H7 (cell line): ENCODE results near the gene FCRL6. TPM values are rescaled to one million over a fixed set of nuclear protein-coding genes. Genes with fewer than 3 reads are reported as not detected.

ENCODE experiments used
- DNase-seq: peaks from one replicate; pipeline ENCODE4 v3.0.0; 2012
- H3K27me3 ChIP-seq: 2 replicates; pipeline ENCODE4 v1.6.0; 2011; ENCODE audit warnings: mild to moderate bottlenecking, low read length; ENCODE audit not compliant: control insufficient read depth, insufficient read depth
- H3K36me3 ChIP-seq: replicated peaks from 2 replicates; pipeline ENCODE4 v1.5.1; 2011; ENCODE audit warnings: low read length; ENCODE audit not compliant: control insufficient read depth, insufficient read depth
- H3K4me3 ChIP-seq: 2 replicates; pipeline ENCODE4 v1.5.1; 2011; ENCODE audit warnings: low read depth, mild to moderate bottlenecking, control low read depth, low read length, moderate library complexity; ENCODE audit not compliant: insufficient read depth
- total RNA-seq: library from RNA; depleted of rRNA; stranded (reverse); fragments of >200 nt; shearing (Covaris generic); gene quantifications from 2 replicates; pipeline ENCODE4 v1.2.3, GENCODE V29; 2014

The FCRL6 gene
- total RNA-seq, 1 experiment from 2014 or later: not detected

DNA sequence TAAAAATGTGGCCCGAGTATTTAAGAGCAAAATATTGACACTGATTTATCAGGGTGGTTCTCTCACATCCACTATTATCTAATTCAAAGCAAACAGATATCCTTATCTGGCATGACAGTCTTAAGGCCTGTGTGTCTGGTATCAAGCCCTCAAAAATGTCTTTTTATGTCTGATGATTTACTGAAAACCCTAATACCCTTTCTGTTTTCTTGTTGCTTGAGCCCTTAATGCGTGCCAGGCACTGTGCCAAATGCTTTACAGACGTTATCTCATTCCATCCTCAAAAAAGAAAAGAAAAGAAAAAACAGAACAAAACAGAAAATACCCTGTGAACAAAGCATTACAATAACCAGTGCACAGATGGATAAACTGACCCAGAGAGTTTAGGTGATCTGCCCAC lies 15.7 kb upstream of the FCRL6 start:
- Histone ChIP-seq H3K27me3 (no peaks in the 10 kb centered on the region), H3K4me3 (no peak overlapping the region), H3K36me3 (no peaks in the 10 kb centered on the region)
- no peak for DNase-seq

DNA sequence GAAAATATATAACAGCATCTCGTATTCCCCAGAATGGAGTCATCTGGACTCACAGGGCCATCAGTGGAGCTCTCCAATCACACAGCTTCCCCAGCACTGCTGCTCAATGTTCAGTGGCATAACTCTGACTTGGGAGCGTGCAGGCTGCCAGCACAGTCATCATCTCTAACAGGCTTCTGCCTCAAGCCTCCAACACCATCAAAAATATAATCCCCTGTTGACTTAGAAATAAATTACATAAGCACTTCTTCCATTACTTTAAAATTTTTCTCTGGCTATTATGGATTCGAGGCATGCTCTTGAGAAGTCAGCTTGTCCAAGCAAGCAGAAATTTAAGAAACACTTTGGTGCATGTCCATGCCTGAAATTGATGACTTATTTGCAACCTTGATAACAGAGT lies 15.2 kb upstream of the FCRL6 start:
- Histone ChIP-seq H3K36me3 (no peaks in the 10 kb centered on the region), H3K27me3 (no peaks in the 10 kb centered on the region), H3K4me3 (no peak overlapping the region)
- DNase-seq: no peak

DNA sequence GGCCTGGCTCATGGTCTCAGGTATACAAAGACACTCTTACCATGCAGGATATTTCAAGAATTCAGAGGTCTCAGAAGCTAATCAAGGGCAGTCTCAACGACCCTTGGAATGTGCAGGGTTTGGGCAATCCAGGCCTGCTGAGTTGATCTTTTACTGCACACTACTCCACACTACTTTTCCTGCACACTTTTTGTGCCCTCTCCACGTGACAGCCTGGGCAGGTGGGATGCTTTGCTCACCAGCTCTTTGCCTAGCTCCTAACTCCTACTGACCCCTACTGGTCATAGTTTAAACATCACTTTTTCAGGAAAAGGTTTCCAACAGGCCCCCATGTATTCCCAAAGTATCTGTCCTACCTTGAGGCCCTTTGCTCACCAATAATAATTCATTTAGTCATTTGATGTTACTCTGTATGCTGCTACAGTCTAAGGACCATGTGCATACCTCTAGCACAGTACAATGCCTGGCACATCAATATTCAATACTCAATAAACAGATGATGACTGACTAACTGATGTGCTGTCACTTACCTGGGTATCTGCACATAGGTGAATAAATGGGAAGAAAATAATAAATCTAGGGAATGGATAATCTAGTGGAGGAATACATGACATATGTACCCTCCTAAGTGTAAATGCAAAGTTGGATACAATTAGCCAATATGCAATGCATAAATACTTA lies 11.8 kb upstream of the FCRL6 start:
- no peaks in the 10 kb centered on the region for H3K36me3 ChIP-seq
- DNase-seq: peak; percentile 63
- H3K27me3 ChIP-seq: peaks cover 1% of the 10 kb centered on the region; the same call in 1 of the 2 replicates
- no peak overlapping the region for H3K4me3 ChIP-seq

DNA sequence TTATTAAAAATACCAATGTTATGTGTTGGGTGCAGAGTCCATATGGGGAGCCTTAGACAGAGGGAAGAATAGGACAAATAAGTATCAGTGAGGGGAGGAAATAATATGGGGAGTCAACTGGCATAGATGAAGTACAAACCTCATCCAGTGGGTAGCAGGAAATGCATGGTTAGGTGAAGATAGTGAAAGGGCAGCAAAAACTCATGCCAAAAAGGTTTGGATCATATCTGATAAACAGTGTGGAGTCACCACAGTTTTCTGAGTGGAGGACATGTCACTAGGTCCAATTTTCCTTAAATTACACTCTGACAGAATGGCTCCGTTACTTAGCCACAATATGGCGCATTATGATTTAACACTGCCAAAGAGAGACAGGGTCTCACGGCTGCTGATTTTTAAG lies 11.1 kb upstream of the FCRL6 start:
- Histone ChIP-seq H3K36me3 (no peaks in the 10 kb centered on the region), H3K27me3 (peaks cover 1% of the 10 kb centered on the region; the same call in 1 of the 2 replicates), H3K4me3 (no peak overlapping the region)
- no peak for DNase-seq

DNA sequence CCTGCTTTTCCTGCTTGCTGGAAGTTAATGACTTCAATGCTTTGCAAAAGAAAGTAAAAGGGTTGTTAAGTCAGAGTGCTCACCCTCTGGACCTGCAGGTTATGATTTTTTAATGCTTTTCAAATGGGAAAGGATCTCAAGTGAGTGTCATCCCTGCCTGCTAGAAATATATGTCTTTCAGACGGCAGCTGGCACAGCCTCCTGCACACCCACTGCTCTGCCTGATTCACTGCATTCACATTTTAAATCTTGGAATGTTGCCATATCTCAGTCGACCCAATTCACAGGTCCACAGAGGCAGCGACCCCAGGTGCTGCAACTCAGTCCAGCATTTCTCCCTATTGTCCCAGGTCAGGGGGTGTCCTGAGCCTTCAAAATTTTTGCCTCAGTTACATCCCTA lies 10.7 kb upstream of the FCRL6 start:
- DNase-seq: no peak
- H3K27me3 ChIP-seq: peaks cover 1% of the 10 kb centered on the region; the same call in 1 of the 2 replicates
- no peak overlapping the region for H3K4me3 ChIP-seq
- H3K36me3 ChIP-seq: no peaks in the 10 kb centered on the region

DNA sequence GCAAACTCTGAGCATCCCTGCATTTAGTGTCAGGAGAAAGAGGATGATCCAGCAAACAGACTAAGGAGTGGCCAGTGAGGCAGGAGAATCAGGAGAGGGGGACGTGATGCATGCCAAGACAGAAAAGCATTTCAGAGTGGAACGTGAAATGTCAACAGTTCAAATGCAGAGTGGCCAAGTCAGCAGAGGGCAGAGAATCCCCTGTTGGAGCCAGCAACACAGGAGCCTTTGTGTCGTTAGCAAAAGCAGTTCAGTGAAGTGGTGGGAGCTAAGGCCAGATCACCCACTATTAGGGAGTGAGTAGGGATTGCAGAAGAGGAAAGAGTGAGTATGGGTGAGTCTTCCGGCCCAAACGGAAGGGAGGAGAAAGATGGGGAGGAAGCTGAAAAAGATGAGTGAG lies 6.6 kb upstream of the FCRL6 start:
- Histone ChIP-seq H3K36me3 (no peaks in the 10 kb centered on the region), H3K27me3 (peaks cover 1% of the 10 kb centered on the region; the same call in 1 of the 2 replicates), H3K4me3 (no peak overlapping the region)
- DNase-seq: no peak

DNA sequence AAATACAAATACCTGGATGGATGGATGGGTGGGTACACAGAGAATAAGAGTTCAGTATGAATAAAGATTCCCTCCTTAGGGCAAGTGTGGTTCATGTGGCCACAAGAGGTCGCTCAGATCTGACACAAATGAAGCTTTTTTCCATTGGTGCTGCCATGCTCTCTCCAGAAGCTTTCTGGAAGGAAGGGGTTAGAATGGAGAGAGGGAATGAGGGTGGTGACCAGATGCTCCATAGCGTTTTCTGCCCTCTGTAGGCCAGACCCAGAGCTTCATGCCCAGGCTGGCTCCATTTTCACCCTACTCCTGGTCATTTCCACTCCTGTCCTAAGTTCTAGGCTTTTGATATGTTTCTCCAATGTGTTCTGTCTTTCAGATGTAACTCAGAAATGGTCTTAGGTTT lies 3.3 kb upstream of the FCRL6 start:
- peak; percentile 85 for DNase-seq
- Histone ChIP-seq H3K36me3 (no peaks in the 10 kb centered on the region), H3K4me3 (no peak overlapping the region), H3K27me3 (0 out of 2 replicates have a peak, but pooled peaks cover 1% of the 10 kb centered on the region)

DNA sequence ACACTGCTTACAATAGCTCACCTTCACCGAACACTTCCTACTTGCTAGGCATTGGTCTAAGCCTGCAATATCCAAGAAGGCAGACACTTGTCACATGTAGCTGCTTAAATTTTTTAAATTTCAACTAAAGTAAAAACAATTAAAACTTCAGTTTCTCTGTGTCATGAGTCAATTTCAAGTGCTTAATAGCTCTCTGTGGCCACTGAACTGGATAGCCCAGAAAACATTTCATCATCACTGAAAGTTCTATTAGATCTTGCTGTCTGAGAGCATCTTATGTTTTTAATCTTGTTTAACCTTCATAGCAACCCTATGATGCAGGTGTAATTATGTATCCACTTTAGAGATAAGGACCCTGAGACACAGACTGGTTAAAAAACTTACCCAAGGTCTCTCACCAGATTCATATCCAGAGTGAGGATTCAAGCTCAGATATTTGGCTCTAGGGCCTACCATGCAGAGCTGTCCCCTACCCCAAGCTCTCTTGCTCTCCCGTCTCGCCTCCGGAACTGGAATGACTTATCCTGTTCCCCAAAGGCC lies 2.6 kb upstream of the FCRL6 start:
- H3K4me3 ChIP-seq: no peak overlapping the region
- no peaks in the 10 kb centered on the region for H3K36me3 ChIP-seq
- H3K27me3 ChIP-seq: 0 out of 2 replicates have a peak, but pooled peaks cover 1% of the 10 kb centered on the region
- no peak for DNase-seq

DNA sequence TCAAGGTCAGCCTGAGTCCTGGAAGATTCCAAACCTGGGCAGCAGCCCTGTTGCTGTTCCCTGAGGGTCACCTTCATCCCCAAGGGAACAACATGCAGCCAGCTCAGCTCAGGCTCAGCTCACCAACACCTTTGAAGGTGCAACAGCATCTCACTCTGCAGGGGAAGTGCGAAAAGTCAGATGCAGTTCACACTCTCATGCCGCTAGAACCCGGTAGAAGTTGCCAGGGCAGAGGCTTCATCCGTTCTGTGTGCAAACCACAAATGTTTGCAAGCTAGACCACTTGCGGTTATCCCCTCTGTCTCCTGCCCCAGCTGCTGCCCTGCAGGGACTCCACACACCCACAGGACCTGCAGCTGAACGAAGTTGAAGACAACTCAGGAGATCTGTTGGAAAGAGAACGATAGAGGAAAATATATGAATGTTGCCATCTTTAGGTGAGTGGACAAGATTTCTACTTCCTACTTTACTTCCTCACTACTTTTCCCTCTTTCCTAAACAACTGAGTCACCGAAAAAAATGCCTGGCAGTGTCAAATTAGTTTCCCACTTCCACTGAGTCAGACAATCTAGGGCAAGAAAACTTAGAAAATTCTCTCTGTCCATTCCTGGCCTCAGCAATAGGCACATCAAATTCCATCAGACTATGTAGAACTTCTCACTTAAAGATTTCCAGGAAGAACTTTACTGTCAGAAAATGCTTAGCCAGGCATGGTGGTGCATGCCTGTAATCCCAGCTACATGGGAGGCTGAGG lies 1.8 kb upstream of the FCRL6 start:
- no peak for DNase-seq
- H3K36me3 ChIP-seq: no peaks in the 10 kb centered on the region
- no peak overlapping the region for H3K4me3 ChIP-seq
- no peaks in the 10 kb centered on the region for H3K27me3 ChIP-seq

DNA sequence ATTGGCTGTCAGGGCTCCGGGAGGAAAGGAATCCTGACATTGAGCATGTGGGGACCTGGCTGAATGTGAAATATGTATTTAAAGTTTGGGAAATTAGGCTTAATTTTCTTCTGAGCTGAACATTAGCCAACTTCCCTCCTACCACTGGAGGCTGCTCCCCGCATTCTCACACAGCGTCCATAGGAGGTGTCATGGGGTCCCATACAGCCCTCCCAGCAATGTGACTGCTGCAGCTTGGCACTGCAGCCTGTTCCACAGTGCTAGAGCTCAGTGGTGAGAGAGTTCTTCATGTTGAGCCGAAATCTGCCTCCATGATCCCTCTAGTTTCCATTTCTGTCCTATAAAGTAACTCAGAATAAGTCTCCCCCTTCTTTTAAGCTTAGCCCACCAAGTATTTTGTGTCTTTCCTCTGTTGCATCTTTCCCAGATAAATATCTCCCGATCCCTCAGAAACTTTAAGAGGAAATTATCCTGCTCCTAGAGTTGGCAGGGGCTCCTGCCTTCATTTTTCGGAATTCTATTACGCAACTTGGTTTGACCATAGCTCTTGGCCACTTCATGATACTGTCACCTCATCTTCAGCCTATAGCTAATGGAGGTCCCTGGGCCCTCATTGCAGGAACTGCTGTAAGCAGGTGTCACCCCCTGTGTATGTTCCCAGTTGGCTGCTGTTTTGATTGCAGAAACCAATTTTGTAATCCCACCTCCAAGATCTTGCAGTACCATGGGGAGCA lies 2.0 kb downstream of the FCRL6 start:
- Histone ChIP-seq H3K27me3 (no peaks in the 10 kb centered on the region), H3K36me3 (no peaks in the 10 kb centered on the region), H3K4me3 (no peak overlapping the region)
- peak; percentile 66 for DNase-seq

DNA sequence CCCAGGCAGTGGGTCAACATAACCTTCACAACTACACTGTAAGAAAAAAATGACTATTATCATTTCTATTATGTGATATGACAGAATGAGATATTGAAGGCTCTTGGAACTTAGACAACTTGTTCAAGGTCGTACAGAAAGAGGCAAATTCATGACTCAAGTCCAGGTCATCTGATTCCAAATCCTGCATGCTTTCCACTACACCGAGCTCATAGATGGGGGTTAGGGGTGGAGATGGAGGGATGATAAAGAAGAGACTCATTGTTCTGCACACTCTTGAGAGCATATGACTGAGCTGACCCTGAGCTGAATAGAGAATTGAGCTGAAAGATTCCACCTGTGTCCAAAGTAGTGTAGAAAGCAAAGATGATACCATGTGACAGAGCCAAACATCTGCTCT lies 2.8 kb downstream of the FCRL6 start:
- no peak overlapping the region for H3K4me3 ChIP-seq
- no peaks in the 10 kb centered on the region for H3K36me3 ChIP-seq
- no peak for DNase-seq
- H3K27me3 ChIP-seq: no peaks in the 10 kb centered on the region

DNA sequence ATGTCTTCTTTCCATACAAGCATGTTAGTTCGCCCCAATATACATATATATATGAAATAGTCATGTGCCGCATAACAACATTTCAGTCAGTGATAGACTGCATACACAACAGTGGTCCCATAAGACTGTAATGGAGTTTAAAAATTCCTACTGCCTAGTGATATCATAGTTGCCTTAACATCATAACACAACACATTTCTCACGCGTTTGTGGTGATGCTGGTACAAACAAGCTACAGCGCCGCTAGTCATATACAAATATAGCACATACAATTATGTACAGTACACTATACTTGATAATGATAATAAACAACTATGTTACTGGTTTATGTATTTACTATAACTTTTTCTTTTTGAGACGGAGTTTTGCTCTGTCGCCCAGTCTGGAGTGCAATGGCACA lies 13.8 kb downstream of the FCRL6 start:
- no peak for DNase-seq

DNA sequence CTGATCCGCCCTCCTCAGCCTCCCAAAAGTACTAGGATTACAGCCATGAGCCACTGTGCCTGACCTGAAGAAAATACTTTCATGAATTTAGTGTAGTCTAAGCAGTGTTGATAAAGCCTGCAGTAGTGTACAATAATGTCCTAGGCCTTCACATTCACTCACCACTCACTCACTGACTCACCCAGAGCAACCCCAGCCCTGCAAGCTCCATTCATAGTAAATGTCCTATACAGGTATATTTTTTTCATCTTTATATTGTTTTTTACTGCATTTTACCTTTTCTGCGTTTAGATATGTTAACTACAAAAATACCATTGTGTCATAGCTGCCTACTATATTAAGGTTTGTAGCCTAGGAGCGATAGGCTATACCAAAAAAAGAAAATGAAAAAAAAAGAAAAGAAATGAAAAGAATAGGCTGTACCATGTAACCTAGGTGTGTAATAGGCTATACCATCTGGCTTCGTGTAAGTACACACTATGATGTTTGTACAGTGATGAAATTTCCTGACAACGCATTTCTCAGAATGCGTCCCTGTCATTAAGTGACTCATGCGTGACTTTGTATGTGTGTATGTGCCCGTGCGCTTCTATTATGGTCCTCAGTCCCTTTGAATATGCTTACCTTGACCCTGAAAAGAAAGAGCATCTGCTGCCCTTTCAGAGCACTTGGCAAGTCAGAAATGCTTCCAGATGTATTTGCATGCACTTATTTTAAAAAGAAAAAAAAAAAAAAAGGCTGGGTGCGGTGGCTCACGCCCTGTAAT lies 15.3 kb downstream of the FCRL6 start:
- Histone ChIP-seq H3K36me3 (no peaks in the 10 kb centered on the region), H3K27me3 (peaks cover 5% of the 10 kb centered on the region; the same call in 1 of the 2 replicates), H3K4me3 (no peak overlapping the region)

More for the DNA sequence above, 13.8 kb downstream of the FCRL6 start:
- Histone ChIP-seq H3K36me3 (no peaks in the 10 kb centered on the region), H3K4me3 (no peak overlapping the region), H3K27me3 (peaks cover 4% of the 10 kb centered on the region; the same call in 1 of the 2 replicates)

More for the DNA sequence above, 15.3 kb downstream of the FCRL6 start:
- no peak for DNase-seq
